Measurements from ENCODE around the gene OR2A5.

Gene OR2A5

DNA sequence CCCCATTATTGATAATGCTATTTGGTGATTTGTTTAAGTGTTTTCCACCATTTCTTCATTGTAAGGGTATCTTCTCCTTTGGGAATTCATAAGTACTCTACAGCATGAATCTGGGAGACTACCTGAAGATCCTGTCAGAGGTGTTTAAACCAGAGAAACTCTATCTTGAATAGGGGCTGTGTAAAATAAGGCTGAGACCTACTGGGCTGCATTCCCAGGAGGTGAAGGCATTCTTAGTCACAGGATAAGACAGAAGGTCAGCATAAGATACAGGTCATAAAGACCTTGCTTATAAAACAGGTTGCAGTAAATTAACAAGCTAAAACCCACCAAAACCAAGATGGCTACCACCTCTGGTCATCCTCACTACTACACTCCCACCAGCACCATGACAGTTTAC is 13.4 kb upstream of the OR2A5 start:
- no peaks in the 10 kb centered on the region for H4K20me1 ChIP-seq (ENCODE audit: insufficient read depth, low read length, poor library complexity, severe bottlenecking)
- no peak for TF ChIP-seq EZH2phosphoT487 (IDR thresholded peaks at IDR 0.05; ENCODE audit: borderline replicate concordance)
- TF ChIP-seq, protein P1, sequence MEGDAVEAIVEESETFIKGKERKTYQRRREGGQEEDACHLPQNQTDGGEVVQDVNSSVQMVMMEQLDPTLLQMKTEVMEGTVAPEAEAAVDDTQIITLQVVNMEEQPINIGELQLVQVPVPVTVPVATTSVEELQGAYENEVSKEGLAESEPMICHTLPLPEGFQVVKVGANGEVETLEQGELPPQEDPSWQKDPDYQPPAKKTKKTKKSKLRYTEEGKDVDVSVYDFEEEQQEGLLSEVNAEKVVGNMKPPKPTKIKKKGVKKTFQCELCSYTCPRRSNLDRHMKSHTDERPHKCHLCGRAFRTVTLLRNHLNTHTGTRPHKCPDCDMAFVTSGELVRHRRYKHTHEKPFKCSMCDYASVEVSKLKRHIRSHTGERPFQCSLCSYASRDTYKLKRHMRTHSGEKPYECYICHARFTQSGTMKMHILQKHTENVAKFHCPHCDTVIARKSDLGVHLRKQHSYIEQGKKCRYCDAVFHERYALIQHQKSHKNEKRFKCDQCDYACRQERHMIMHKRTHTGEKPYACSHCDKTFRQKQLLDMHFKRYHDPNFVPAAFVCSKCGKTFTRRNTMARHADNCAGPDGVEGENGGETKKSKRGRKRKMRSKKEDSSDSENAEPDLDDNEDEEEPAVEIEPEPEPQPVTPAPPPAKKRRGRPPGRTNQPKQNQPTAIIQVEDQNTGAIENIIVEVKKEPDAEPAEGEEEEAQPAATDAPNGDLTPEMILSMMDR (conservative IDR thresholded peaks at IDR 0.05; ENCODE audit: low read length) = no peak

DNA sequence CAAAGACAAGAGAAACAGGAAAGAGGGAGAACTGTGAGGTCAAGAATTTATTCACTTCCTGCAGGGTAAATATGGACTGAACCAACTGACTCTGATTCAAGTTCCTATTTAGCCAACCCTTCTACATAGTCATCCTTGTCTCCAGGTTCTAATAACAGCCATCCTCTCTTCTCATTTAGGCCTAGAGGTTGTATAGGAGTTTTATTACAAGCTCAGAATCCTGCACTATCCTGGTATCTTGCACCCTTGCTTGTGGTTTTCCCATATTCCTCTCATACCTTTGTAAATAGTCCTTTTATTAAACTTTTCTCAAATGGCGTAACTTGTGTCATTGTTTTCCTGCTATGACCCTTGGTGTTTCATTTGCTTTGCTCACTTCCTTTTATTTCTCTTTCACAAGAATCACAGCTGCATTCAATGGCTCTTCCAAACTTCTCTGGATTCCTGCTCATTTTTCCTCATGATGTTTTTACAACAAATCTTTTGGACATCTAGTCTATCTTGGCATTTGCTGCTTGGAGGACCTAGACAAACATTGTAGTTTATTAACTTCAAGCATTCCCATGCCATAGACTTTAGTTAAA is 12.4 kb upstream of the OR2A5 start:
- Histone ChIP-seq H2AFZ (ENCODE audit: low read length) (no peak overlapping the region), H4K20me1 (ENCODE audit: insufficient read depth, low read length, poor library complexity, severe bottlenecking) (no peaks in the 10 kb centered on the region), H3K79me2 (ENCODE audit: insufficient read depth, low read length) (no peaks in the 10 kb centered on the region), H3K4me1 (ENCODE audit: insufficient read depth, low read length, poor library complexity, severe bottlenecking) (peaks cover 13% of the 10 kb centered on the region), H3K4me2 (ENCODE audit: low read depth, low read length, poor library complexity, severe bottlenecking) (no peak overlapping the region), H3K27me3 (ENCODE audit: insufficient read depth, low read length, poor library complexity, severe bottlenecking) (no peaks in the 10 kb centered on the region), H3K9ac (ENCODE audit: low read depth, low read length, poor library complexity, severe bottlenecking) (no peak overlapping the region), H3K4me3 (ENCODE audit: low read length, poor library complexity, severe bottlenecking) (no peak overlapping the region), H3F3A (ENCODE audit: low read depth) (no peaks in the 10 kb centered on the region), H3K36me3 (ENCODE audit: insufficient read depth, low read length) (no peaks in the 10 kb centered on the region), H3K9me3 (ENCODE audit: insufficient read depth, low read depth, low read length) (no peaks in the 10 kb centered on the region), H3K9me2 (replicated peaks; ENCODE audit: low read depth, low read length) (no peaks in the 10 kb centered on the region)
- TF ChIP-seq, protein P1 (conservative IDR thresholded peaks at IDR 0.05; ENCODE audit: low read length) = no peak
- no peak for TF ChIP-seq EZH2phosphoT487 (IDR thresholded peaks at IDR 0.05; ENCODE audit: borderline replicate concordance)

More for the DNA sequence above, 13.4 kb upstream of the OR2A5 start:
- Histone ChIP-seq H3K36me3 (ENCODE audit: insufficient read depth, low read length) (no peaks in the 10 kb centered on the region), H3K9ac (ENCODE audit: low read depth, low read length, poor library complexity, severe bottlenecking) (no peak overlapping the region), H3K4me1 (ENCODE audit: insufficient read depth, low read length, poor library complexity, severe bottlenecking) (peaks cover 13% of the 10 kb centered on the region), H3K9me3 (ENCODE audit: insufficient read depth, low read depth, low read length) (no peaks in the 10 kb centered on the region), H3K4me3 (ENCODE audit: low read length, poor library complexity, severe bottlenecking) (no peak overlapping the region), H3F3A (ENCODE audit: low read depth) (no peaks in the 10 kb centered on the region), H3K27me3 (ENCODE audit: insufficient read depth, low read length, poor library complexity, severe bottlenecking) (no peaks in the 10 kb centered on the region), H3K79me2 (ENCODE audit: insufficient read depth, low read length) (no peaks in the 10 kb centered on the region), H2AFZ (ENCODE audit: low read length) (peak overlapping the region; percentile 48; the same call in 1 of the 2 replicates), H3K9me2 (replicated peaks; ENCODE audit: low read depth, low read length) (no peaks in the 10 kb centered on the region), H3K4me2 (ENCODE audit: low read depth, low read length, poor library complexity, severe bottlenecking) (no peak overlapping the region)

DNA sequence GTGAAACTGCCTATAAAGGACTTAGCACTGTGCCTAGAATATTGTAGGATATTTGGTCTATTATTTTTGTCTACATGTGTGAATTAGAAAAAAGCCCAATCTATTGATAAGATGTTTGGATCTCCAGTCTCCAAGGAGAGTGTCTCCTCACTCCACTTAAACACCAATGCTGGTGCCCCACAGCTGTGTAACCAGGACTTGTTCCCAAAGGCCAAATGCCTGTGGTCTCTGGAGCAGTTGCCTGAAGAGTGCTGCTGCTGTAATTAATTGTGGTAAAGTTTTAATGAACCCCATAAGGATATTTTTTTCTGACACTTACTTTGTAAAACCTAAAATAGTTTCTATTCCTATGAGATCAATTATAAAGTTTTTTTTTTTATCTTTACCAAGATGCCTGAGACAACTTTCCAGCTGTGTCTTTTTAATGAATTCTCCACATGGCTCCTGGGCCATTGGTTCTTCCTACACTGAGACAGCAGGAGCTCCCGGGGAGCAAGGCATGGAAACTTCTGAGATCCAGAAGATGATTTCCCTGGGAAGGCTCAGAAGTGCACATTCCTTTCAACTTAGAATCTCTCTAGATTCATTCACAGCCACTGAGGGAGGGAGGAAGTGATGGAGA is 11.2 kb upstream of the OR2A5 start:
- Histone ChIP-seq H3K4me3 (ENCODE audit: low read length, poor library complexity, severe bottlenecking) (no peak overlapping the region), H3K79me2 (ENCODE audit: insufficient read depth, low read length) (no peaks in the 10 kb centered on the region), H3F3A (ENCODE audit: low read depth) (no peaks in the 10 kb centered on the region), H3K4me1 (ENCODE audit: insufficient read depth, low read length, poor library complexity, severe bottlenecking) (peaks cover 12% of the 10 kb centered on the region), H4K20me1 (ENCODE audit: insufficient read depth, low read length, poor library complexity, severe bottlenecking) (no peaks in the 10 kb centered on the region), H3K9me2 (replicated peaks; ENCODE audit: low read depth, low read length) (no peaks in the 10 kb centered on the region), H3K27me3 (ENCODE audit: insufficient read depth, low read length, poor library complexity, severe bottlenecking) (no peaks in the 10 kb centered on the region), H3K36me3 (ENCODE audit: insufficient read depth, low read length) (no peaks in the 10 kb centered on the region), H3K9ac (ENCODE audit: low read depth, low read length, poor library complexity, severe bottlenecking) (no peak overlapping the region), H3K9me3 (ENCODE audit: insufficient read depth, low read depth, low read length) (no peaks in the 10 kb centered on the region), H3K4me2 (ENCODE audit: low read depth, low read length, poor library complexity, severe bottlenecking) (no peak overlapping the region), H2AFZ (ENCODE audit: low read length) (no peak overlapping the region)
- TF ChIP-seq, protein P1 (conservative IDR thresholded peaks at IDR 0.05; ENCODE audit: low read length) = no peak
- TF ChIP-seq EZH2phosphoT487 (IDR thresholded peaks at IDR 0.05; ENCODE audit: borderline replicate concordance) = no peak

All from Loucy (cell line).